Smooth muscle cell (in vitro differentiated cells): ENCODE measurements around the gene PSD4. TPM values are rescaled to one million over a fixed set of nuclear protein-coding genes. Genes with fewer than 3 reads are reported as not detected.

ENCODE experiments used
- DNase-seq: peaks from one replicate; lab custom pipeline; 2025; ENCODE audit not compliant: unreplicated experiment; lab: John Stamatoyannopoulos, UW
- H2AFZ ChIP-seq: fragments of 200-600 bp; sonication (generic); 2 replicates; pipeline ENCODE4 v1.6.0; 2016; ENCODE audit warnings: antibody characterized with exemption, low read depth, mild to moderate bottlenecking
- H3F3A ChIP-seq: fragments of 200-600 bp; sonication (generic); 2 replicates; pipeline ENCODE4 v1.6.0; 2017; ENCODE audit warnings: antibody characterized with exemption, low read depth
- H3K27ac ChIP-seq: fragments of 200-600 bp; sonication (generic); 2 replicates; pipeline ENCODE4 v1.5.1; 2016; ENCODE audit warnings: low read depth, mild to moderate bottlenecking
- H3K27me3 ChIP-seq: fragments of 200-600 bp; sonication (generic); 2 replicates; pipeline ENCODE4 v1.6.1; 2016; ENCODE audit warnings: low read depth, mild to moderate bottlenecking
- H3K36me3 ChIP-seq: fragments of 200-600 bp; sonication (generic); 2 replicates; pipeline ENCODE4 v1.5.1; 2016; ENCODE audit warnings: low read depth
- H3K4me1 ChIP-seq: fragments of 200-600 bp; sonication (generic); 2 replicates; pipeline ENCODE4 v1.5.1; 2016; ENCODE audit warnings: low read depth
- H3K4me2 ChIP-seq: fragments of 200-600 bp; sonication (generic); 2 replicates; pipeline ENCODE4 v1.6.0; 2016; ENCODE audit warnings: mild to moderate bottlenecking
- H3K4me3 ChIP-seq: fragments of 200-600 bp; sonication (generic); 2 replicates; pipeline ENCODE4 v1.5.1; 2016; ENCODE audit warnings: mild to moderate bottlenecking
- H3K79me2 ChIP-seq: fragments of 200-600 bp; sonication (generic); 2 replicates; pipeline ENCODE4 v1.6.0; 2016; ENCODE audit warnings: low read depth, mild to moderate bottlenecking
- H3K9ac ChIP-seq: fragments of 200-600 bp; sonication (generic); 2 replicates; pipeline ENCODE4 v1.6.0; 2016; ENCODE audit warnings: low read depth
- H3K9me3 ChIP-seq: fragments of 200-600 bp; sonication (generic); replicated peaks from 2 replicates; pipeline ENCODE4 v1.5.1; 2016; ENCODE audit warnings: low read depth
- H4K20me1 ChIP-seq: fragments of 200-600 bp; sonication (generic); 2 replicates; pipeline ENCODE4 v1.6.0; 2016; ENCODE audit warnings: low read depth
- WGBS: methylation state at CpG from one replicate; pipeline ENCODE4 v1.1.7; 2016; ENCODE audit warnings: low lambda C conversion rate; 5-methylcytosine and 5-hydroxymethylcytosine counted together
- polyA plus RNA-seq: library from polyadenylated mRNA; unstranded; fragments of >200 nt; fragmentation: Nextera tagmentation; extraction: Ambion mirVana; gene quantifications from 2 replicates; pipeline ENCODE4 v1.2.1, GENCODE V29; 2016
- total RNA-seq: library from RNA; depleted of rRNA; stranded (reverse); fragments of >200 nt; gene quantifications from 2 replicates; pipeline ENCODE4 v1.2.3, GENCODE V29; 2014
- TF ChIP-seq, protein P1 (sequence below): fragments of 200-600 bp; sonication (generic); IDR thresholded peaks from 2 replicates; pipeline ENCODE4 v1.5.1; 2017; ENCODE audit warnings: borderline replicate concordance, mild to moderate bottlenecking, antibody characterized with exemption; ENCODE audit not compliant: insufficient read depth, poor library complexity, severe bottlenecking

PSD4 gene
- total and polyA plus RNA-seq, 2 experiments from 2014 or later = 7.3 to 7.8 TPM

DNA sequence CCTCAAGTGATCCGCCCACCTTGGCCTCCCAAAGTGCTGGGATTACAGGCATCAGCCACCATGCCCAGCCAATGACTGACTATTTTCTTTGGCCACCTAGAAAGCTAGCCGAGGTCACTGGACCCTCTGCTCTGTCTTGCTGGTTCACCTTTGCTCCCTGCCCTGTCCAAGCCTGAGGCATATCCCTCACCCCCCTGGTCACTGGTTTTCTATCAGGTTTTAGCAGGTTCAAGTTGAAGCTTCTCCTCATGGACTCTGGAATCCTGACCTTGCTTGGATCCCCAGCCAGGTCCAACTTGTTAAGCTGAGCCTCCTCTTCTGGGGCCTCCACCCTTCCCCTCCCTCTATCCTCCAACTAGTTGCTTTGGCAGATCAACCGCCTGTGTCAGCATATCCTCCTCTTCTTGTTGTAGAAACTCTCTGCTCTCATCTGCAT lies 71.5 kb downstream of the PSD4 start:
- 95% methylated on average over 3 of the region's 3 CpGs for WGBS
- no peaks in the 10 kb centered on the region for H3K9me3 ChIP-seq
- TF ChIP-seq, protein P1, sequence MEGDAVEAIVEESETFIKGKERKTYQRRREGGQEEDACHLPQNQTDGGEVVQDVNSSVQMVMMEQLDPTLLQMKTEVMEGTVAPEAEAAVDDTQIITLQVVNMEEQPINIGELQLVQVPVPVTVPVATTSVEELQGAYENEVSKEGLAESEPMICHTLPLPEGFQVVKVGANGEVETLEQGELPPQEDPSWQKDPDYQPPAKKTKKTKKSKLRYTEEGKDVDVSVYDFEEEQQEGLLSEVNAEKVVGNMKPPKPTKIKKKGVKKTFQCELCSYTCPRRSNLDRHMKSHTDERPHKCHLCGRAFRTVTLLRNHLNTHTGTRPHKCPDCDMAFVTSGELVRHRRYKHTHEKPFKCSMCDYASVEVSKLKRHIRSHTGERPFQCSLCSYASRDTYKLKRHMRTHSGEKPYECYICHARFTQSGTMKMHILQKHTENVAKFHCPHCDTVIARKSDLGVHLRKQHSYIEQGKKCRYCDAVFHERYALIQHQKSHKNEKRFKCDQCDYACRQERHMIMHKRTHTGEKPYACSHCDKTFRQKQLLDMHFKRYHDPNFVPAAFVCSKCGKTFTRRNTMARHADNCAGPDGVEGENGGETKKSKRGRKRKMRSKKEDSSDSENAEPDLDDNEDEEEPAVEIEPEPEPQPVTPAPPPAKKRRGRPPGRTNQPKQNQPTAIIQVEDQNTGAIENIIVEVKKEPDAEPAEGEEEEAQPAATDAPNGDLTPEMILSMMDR = no peak

DNA sequence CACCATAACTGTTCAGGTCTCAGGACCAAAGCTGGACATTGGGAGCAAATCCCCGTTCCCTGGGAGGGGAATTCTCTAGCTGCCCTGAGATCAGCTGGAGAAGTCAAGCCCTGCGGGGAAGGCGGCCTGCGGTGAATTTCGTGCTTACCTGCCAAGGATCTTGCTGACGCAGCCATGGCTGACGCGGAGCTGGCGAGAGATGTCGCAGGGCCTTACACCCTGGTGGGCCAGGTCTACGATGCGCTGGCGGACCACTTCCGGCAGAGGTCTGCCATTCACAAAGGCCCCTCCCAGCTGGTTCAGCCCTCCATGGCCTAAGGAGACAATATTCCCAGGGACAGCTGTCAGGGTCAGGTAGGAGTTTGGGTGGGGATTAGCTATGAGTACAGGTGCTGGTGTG lies 72.8 kb downstream of the PSD4 start:
- 86% methylated on average over 14 of the region's 14 CpGs for WGBS

More for the DNA sequence above, 71.5 kb downstream of the PSD4 start:
- no peak overlapping the region for H3K4me2 ChIP-seq
- no peak overlapping the region for H3K4me3 ChIP-seq
- no peaks in the 10 kb centered on the region for H3K27me3 ChIP-seq
- H3K4me1 ChIP-seq = peaks cover 4% of the 10 kb centered on the region
- no peak overlapping the region for H3K27ac ChIP-seq
- no peak for DNase-seq
- H3K9ac ChIP-seq = no peak overlapping the region
- no peaks in the 10 kb centered on the region for H4K20me1 ChIP-seq
- H3K36me3 ChIP-seq = no peaks in the 10 kb centered on the region
- no peaks in the 10 kb centered on the region for H3K79me2 ChIP-seq
- H3F3A ChIP-seq = no peaks in the 10 kb centered on the region
- H2AFZ ChIP-seq = no peak overlapping the region

GRCh38 chr2:113248997-113249770 lies 75.4 kb downstream of the PSD4 start:
- TF ChIP-seq, protein P1 = peak; percentile 92
- H4K20me1 ChIP-seq = no peaks in the 10 kb centered on the region
- H3K79me2 ChIP-seq = no peaks in the 10 kb centered on the region
- no peaks in the 10 kb centered on the region for H3K9me3 ChIP-seq
- peak; percentile 44 for DNase-seq
- H3K4me2 ChIP-seq = no peak overlapping the region
- no peaks in the 10 kb centered on the region for H3K27me3 ChIP-seq
- no peak overlapping the region for H3K4me3 ChIP-seq
- no peaks in the 10 kb centered on the region for H3F3A ChIP-seq
- H3K27ac ChIP-seq = no peak overlapping the region
- H3K36me3 ChIP-seq = no peaks in the 10 kb centered on the region
- H3K4me1 ChIP-seq = no peaks in the 10 kb centered on the region
- WGBS = 65% methylated on average over 10 of the region's 10 CpGs
- H3K9ac ChIP-seq = no peak overlapping the region
- H2AFZ ChIP-seq = no peak overlapping the region

More for the DNA sequence above, 72.8 kb downstream of the PSD4 start:
- Histone ChIP-seq H3K36me3 (no peaks in the 10 kb centered on the region), H3K4me3 (no peak overlapping the region), H3K27me3 (no peaks in the 10 kb centered on the region), H3K4me1 (no peaks in the 10 kb centered on the region), H3K9me3 (no peaks in the 10 kb centered on the region), H3K9ac (no peak overlapping the region), H3K27ac (no peak overlapping the region), H3K79me2 (no peaks in the 10 kb centered on the region), H3K4me2 (no peak overlapping the region), H2AFZ (no peak overlapping the region), H4K20me1 (no peaks in the 10 kb centered on the region), H3F3A (no peaks in the 10 kb centered on the region)
- TF ChIP-seq, protein P1 = no peak
- no peak for DNase-seq

GRCh38 chr2:113251118-113251517 lies 77.3 kb downstream of the PSD4 start:
- H3K4me3 ChIP-seq = no peak overlapping the region
- TF ChIP-seq, protein P1 = no peak
- no peaks in the 10 kb centered on the region for H3K79me2 ChIP-seq
- H3K9ac ChIP-seq = no peak overlapping the region
- H3K9me3 ChIP-seq = no peaks in the 10 kb centered on the region
- no peak for DNase-seq
- no peaks in the 10 kb centered on the region for H4K20me1 ChIP-seq
- H3K27me3 ChIP-seq = no peaks in the 10 kb centered on the region
- H2AFZ ChIP-seq = no peak overlapping the region
- WGBS = 86% methylated on average over 5 of the region's 7 CpGs
- no peaks in the 10 kb centered on the region for H3F3A ChIP-seq
- no peaks in the 10 kb centered on the region for H3K4me1 ChIP-seq
- H3K27ac ChIP-seq = no peak overlapping the region
- H3K4me2 ChIP-seq = no peak overlapping the region
- H3K36me3 ChIP-seq = no peaks in the 10 kb centered on the region
